Measurements from ENCODE around the gene CAMK4.
"Not testable (repeated sequence)": the region's sequence is repeated elsewhere in the genome, so short reads cannot be mapped to it uniquely, and the experiment has no call there.

CAMK4 gene

DNA sequence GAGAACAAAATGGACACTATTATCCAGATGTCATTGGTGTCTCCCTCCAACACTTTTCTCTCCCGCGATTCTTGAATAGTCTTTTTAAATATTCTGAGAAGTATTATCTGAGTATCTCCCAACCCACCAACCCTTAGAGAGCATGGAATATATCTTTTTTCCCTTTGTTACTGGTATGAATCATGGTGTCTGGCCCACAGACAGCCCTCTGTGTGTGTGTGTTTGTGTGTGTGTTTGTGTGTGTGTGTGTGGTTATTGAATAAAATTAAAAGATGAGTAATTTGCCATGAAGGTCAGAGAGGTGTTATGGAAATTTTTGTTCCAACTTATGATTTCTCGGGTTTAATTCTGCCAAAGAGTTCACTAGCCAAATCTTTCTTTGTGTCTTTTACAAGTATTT is 47.7 kb downstream of the CAMK4 start:
- no peak overlapping the region for H3K27ac ChIP-seq (ENCODE audit: low read depth, low read length)
- no peaks in the 10 kb centered on the region for H3K4me1 ChIP-seq (ENCODE audit: control insufficient read depth, insufficient read depth, low read length)
- H3K36me3 ChIP-seq (ENCODE audit: control insufficient read depth, insufficient read depth, low read length), result no peaks in the 10 kb centered on the region

DNA sequence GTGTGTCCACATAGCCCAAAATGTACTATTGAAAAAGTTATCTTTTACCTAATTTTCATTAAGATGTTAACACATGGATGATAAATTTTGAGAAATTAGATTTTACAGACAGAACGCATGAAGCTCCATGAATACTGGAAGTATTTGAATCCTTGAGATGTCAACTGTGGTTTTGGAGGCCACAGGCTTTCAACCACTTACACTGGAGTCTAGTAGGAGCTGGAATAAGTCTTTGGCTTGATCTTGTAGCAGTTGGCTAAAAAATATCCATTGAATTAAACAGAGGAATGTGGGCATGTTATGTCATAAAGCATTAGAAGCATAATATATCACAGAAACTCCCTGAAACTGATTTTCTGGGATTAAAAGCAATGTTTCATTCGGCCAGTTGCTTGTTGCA is 52.9 kb downstream of the CAMK4 start:
- no peak overlapping the region for H3K4me3 ChIP-seq (ENCODE audit: low read length)
- no peaks in the 10 kb centered on the region for H3K27me3 ChIP-seq (ENCODE audit: control insufficient read depth, insufficient read depth, low read length)
- H3K9ac ChIP-seq (ENCODE audit: low read length), result no peak overlapping the region
- H3K4me1 ChIP-seq (ENCODE audit: control insufficient read depth, insufficient read depth, low read length), result no peaks in the 10 kb centered on the region
- H3K27ac ChIP-seq (ENCODE audit: low read depth, low read length), result no peak overlapping the region
- no peaks in the 10 kb centered on the region for H3K36me3 ChIP-seq (ENCODE audit: control insufficient read depth, insufficient read depth, low read length)

More for the DNA sequence above, 47.7 kb downstream of the CAMK4 start:
- no peak overlapping the region for H3K9ac ChIP-seq (ENCODE audit: low read length)
- no peaks in the 10 kb centered on the region for H3K27me3 ChIP-seq (ENCODE audit: control insufficient read depth, insufficient read depth, low read length)
- no peak overlapping the region for H3K4me3 ChIP-seq (ENCODE audit: low read length)

DNA sequence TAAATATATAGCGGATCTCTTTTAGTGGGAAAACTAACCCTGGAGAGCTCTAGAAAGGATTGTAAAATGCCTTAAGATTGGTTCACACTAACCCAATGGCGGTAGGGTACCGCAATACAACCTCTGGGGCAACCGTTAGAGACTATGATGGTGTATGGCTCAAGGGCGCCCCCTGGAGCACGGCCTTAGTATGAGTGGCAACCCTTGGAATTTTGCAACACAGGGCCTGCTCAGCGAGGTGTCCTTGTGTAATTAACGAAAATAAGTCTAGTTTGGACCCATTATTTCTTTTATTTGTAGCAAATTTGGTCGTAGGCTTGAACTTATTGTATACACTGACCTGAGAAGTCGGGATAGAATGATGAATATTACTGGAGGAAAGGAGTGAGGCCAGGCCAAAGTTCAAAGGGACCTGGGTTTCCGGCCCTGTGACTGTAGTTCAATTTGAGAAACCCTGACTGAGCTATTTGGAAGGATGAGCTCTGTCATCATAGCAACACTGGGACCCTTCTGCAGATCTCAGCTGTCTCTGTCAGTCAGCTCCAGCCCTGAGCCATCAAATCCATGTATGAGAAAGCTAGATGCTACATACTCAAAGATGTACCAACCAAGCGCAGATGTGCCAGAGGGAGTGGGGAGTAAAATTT is 54.8 kb downstream of the CAMK4 start:
- no peaks in the 10 kb centered on the region for H3K36me3 ChIP-seq (ENCODE audit: control insufficient read depth, insufficient read depth, low read length)
- H3K9ac ChIP-seq (ENCODE audit: low read length), result no peak overlapping the region
- H3K4me1 ChIP-seq (ENCODE audit: control insufficient read depth, insufficient read depth, low read length), result no peaks in the 10 kb centered on the region
- no peak overlapping the region for H3K4me3 ChIP-seq (ENCODE audit: low read length)
- no peak overlapping the region for H3K27ac ChIP-seq (ENCODE audit: low read depth, low read length)
- no peaks in the 10 kb centered on the region for H3K27me3 ChIP-seq (ENCODE audit: control insufficient read depth, insufficient read depth, low read length)

DNA sequence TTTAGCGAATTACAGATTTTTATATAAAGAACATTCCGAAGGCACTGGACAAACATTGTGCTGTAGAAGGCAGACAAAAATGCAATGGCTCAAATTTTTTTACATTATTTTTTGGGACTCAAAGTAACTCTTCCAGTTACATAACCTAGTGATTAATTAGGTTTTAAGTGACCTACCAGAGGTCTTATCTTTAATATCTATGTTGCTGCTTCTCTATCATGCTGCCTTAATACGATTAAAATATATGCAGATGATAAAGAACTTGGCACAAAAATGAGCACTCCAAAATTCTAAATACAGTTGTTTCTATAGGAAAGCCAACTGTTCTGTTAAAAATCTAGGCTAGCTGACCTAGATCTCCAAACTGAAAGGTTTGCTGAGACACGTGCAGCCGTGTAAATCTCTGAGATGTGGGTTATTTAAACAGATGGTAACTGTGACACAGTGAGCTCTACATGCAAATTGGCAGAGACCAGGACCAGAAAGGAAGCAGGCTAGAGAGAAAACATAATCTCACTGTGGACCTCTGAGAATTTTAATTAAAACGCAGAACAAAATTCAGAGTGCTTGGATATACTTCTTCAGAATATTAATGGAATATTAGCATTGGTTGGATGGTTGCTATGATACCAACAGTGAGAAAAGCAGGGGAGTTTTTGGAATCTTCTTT is 56.2 kb downstream of the CAMK4 start:
- Histone ChIP-seq H3K27ac (ENCODE audit: low read depth, low read length) (no peak overlapping the region), H3K9ac (ENCODE audit: low read length) (no peak overlapping the region)

DNA sequence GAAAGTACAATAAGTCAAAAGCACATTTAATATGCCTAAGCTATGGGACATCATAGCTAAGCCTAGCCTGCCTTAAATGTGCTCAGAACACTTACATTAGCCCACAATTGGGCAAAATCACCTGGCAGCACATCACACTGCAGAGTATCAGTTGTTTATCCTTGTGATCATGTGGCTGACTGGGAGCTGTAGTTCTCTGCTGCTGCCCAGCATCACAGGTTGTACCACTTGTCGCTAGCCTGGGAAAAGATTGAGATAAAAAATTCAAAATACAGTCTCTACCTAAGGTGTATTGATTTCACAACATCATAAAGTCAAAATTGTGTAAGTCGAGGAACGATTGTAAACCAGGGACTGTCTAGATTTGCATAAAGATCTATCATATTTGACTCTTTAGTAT is 58.6 kb downstream of the CAMK4 start:
- Histone ChIP-seq H3K27me3 (ENCODE audit: control insufficient read depth, insufficient read depth, low read length) (no peaks in the 10 kb centered on the region), H3K27ac (ENCODE audit: low read depth, low read length) (no peak overlapping the region), H3K36me3 (ENCODE audit: control insufficient read depth, insufficient read depth, low read length) (no peaks in the 10 kb centered on the region), H3K9ac (ENCODE audit: low read length) (no peak overlapping the region), H3K4me3 (ENCODE audit: low read length) (no peak overlapping the region), H3K4me1 (ENCODE audit: control insufficient read depth, insufficient read depth, low read length) (no peaks in the 10 kb centered on the region)

More for the DNA sequence above, 56.2 kb downstream of the CAMK4 start:
- Histone ChIP-seq H3K36me3 (ENCODE audit: control insufficient read depth, insufficient read depth, low read length) (no peaks in the 10 kb centered on the region), H3K4me1 (ENCODE audit: control insufficient read depth, insufficient read depth, low read length) (no peaks in the 10 kb centered on the region), H3K4me3 (ENCODE audit: low read length) (no peak overlapping the region), H3K27me3 (ENCODE audit: control insufficient read depth, insufficient read depth, low read length) (no peaks in the 10 kb centered on the region)

DNA sequence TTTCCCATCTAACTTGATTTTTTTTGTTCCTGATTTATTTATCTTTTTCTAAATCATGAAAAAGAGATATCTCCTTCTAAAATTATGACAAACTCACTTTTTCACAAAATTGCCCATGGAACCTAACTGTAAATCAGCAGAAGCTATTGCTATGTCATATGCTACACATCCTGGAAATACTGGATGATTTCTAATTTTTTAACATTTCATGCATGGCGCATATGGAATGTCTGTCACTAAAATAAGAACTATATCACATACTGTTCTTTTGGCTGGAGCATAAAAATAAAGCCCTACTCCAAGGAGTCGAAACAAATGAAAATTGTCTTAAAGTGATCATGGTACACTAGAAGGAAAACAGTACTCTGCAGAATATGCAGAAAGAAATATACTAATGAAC is 60.6 kb downstream of the CAMK4 start:
- Histone ChIP-seq H3K4me1 (ENCODE audit: control insufficient read depth, insufficient read depth, low read length) (no peaks in the 10 kb centered on the region), H3K9ac (ENCODE audit: low read length) (no peak overlapping the region), H3K36me3 (ENCODE audit: control insufficient read depth, insufficient read depth, low read length) (no peaks in the 10 kb centered on the region), H3K4me3 (ENCODE audit: low read length) (no peak overlapping the region), H3K27me3 (ENCODE audit: control insufficient read depth, insufficient read depth, low read length) (no peaks in the 10 kb centered on the region), H3K27ac (ENCODE audit: low read depth, low read length) (no peak overlapping the region)

DNA sequence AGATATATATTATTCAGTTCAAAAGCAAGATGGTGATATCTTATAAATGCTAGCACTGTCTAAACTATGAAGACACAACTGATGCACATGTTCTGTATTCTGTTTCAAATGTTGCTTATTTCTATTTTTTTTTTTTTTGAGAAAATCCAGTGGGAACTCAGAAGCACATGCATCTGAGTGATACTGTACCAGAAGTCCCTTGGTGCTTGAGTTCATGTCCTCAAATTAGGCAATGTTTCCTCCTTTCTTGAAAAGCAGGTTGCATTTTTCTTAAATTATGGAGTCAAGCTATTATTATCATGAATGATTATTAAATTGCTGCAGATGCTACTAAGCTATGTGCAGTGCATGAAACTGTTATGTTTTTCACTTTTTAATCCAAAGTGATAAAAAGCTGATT is 70.4 kb downstream of the CAMK4 start:
- H3K9ac ChIP-seq (ENCODE audit: low read length), result no peak overlapping the region
- no peak overlapping the region for H3K27ac ChIP-seq (ENCODE audit: low read depth, low read length)
- H3K4me1 ChIP-seq (ENCODE audit: control insufficient read depth, insufficient read depth, low read length), result no peaks in the 10 kb centered on the region
- no peaks in the 10 kb centered on the region for H3K27me3 ChIP-seq (ENCODE audit: control insufficient read depth, insufficient read depth, low read length)
- no peaks in the 10 kb centered on the region for H3K36me3 ChIP-seq (ENCODE audit: control insufficient read depth, insufficient read depth, low read length)
- no peak overlapping the region for H3K4me3 ChIP-seq (ENCODE audit: low read length)

DNA sequence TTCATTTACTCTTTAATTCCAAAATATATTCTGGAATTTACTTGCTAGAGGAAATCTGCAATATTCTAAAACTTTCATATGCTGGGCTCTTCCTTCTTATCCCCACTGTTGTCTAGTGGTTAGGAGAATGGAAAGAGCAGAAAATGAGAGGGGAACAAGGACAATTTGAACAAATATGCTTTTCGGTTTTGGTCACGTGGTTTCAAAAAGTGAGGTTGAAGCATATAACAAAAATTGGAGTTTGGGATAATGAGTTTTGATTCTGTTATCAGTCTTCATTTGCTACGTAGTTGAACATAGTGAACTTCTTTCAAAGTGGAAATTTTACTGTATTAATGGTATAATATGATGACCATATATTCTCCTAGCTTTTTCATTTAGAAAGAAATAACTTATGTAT is 71.5 kb downstream of the CAMK4 start:
- H3K27me3 ChIP-seq (ENCODE audit: control insufficient read depth, insufficient read depth, low read length), result no peaks in the 10 kb centered on the region
- no peaks in the 10 kb centered on the region for H3K36me3 ChIP-seq (ENCODE audit: control insufficient read depth, insufficient read depth, low read length)
- H3K27ac ChIP-seq (ENCODE audit: low read depth, low read length), result no peak overlapping the region
- H3K4me3 ChIP-seq (ENCODE audit: low read length), result no peak overlapping the region
- H3K4me1 ChIP-seq (ENCODE audit: control insufficient read depth, insufficient read depth, low read length), result no peaks in the 10 kb centered on the region
- no peak overlapping the region for H3K9ac ChIP-seq (ENCODE audit: low read length)

DNA sequence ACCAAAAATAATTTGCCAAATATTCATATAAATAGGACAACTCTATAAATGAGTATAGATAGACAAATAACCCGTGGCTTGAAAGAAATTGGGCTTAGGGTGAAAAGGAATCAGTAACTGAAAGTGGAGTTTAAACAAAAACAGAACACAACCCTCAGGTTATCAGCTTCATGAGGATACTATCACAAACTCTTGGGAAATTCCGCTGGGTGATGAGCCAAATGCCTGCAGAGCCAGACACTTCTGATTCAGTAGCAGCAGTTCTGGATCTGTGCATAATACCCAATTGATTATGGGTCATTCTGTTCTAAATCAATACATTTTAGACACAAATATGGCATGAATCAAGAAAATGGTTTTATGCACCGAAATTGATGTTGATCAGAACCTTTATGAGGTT is 72.4 kb downstream of the CAMK4 start:
- H3K9ac ChIP-seq (ENCODE audit: low read length), result no peak overlapping the region
- no peak overlapping the region for H3K27ac ChIP-seq (ENCODE audit: low read depth, low read length)
- H3K36me3 ChIP-seq (ENCODE audit: control insufficient read depth, insufficient read depth, low read length), result no peaks in the 10 kb centered on the region
- H3K27me3 ChIP-seq (ENCODE audit: control insufficient read depth, insufficient read depth, low read length), result no peaks in the 10 kb centered on the region
- H3K4me1 ChIP-seq (ENCODE audit: control insufficient read depth, insufficient read depth, low read length), result no peaks in the 10 kb centered on the region
- no peak overlapping the region for H3K4me3 ChIP-seq (ENCODE audit: low read length)

DNA sequence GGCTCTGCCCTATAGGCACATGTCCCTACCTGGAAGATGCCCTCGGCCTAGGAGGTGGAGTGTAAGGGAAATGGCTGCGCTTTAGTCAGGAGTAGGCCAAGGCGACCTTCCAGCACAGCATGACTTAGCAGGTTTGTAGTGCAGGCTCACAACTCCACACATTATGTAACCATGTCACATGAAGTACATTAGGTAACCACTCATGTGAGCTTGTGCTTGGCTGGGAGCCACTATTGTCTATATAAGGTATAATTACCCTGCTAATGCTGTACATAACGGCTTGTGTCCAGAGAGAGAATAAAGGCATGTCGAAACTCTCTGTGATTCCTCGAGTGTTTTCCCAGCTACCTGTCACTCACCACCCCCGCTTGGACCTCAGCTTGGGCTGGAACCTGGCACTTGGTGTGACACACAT is 74.9 kb downstream of the CAMK4 start:
- Histone ChIP-seq H3K9ac (ENCODE audit: low read length) (no peak overlapping the region), H3K4me3 (ENCODE audit: low read length) (no peak overlapping the region), H3K27ac (ENCODE audit: low read depth, low read length) (no peak overlapping the region), H3K27me3 (ENCODE audit: control insufficient read depth, insufficient read depth, low read length) (no peaks in the 10 kb centered on the region), H3K36me3 (ENCODE audit: control insufficient read depth, insufficient read depth, low read length) (no peaks in the 10 kb centered on the region), H3K4me1 (ENCODE audit: control insufficient read depth, insufficient read depth, low read length) (no peaks in the 10 kb centered on the region)

DNA sequence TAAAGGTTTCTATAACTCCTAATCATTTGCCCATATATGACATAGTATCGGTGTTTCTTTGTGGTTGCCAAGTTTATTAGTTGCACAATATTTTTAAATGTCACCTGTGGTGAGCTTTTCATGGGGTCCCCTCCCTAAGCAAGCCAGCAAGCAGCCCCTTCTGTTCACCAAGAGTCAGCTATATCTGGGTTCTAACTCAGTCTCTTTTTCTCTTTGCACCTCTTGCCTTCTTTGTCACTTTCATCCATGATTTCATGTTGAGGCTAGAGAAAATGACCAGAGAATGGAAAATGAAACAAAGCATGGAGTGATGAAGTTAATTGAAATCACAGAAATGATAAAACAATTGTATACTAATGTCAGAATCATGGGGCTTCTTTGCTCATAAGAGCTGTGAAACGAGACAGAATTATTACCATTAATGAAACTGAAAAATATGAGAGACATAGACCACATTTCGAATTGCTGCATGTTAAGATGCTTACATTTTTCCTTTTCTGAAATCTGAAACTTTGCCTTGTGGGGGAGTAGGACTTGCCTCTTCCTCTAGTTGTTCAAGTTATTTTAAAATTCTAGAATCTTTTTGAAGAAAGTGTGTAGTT is 75.7 kb downstream of the CAMK4 start:
- Histone ChIP-seq H3K9ac (ENCODE audit: low read length) (no peak overlapping the region), H3K27me3 (ENCODE audit: control insufficient read depth, insufficient read depth, low read length) (no peaks in the 10 kb centered on the region), H3K36me3 (ENCODE audit: control insufficient read depth, insufficient read depth, low read length) (no peaks in the 10 kb centered on the region), H3K4me1 (ENCODE audit: control insufficient read depth, insufficient read depth, low read length) (no peaks in the 10 kb centered on the region), H3K4me3 (ENCODE audit: low read length) (no peak overlapping the region), H3K27ac (ENCODE audit: low read depth, low read length) (no peak overlapping the region)

DNA sequence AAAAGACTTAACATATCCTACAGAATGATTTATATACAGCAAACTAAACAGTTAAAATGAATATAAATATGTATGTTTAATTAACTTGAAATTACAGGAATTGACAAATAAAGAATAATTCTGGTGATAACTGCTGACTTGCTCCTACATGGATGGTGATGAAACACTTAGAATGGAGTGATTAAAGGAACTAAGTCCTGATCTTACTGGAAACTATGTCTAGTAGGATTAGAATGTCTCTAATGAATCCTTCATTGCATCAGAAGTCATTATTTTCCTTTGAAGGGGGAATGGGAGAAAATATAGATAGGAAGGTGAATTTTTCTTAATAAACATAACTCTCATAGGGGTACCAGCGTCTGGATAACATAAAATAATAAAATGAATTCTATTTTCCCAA is 77.1 kb downstream of the CAMK4 start:
- no peak overlapping the region for H3K4me3 ChIP-seq (ENCODE audit: low read length)
- H3K9ac ChIP-seq (ENCODE audit: low read length), result no peak overlapping the region
- H3K27ac ChIP-seq (ENCODE audit: low read depth, low read length), result no peak overlapping the region
- H3K27me3 ChIP-seq (ENCODE audit: control insufficient read depth, insufficient read depth, low read length), result no peaks in the 10 kb centered on the region
- H3K36me3 ChIP-seq (ENCODE audit: control insufficient read depth, insufficient read depth, low read length), result no peaks in the 10 kb centered on the region
- no peaks in the 10 kb centered on the region for H3K4me1 ChIP-seq (ENCODE audit: control insufficient read depth, insufficient read depth, low read length)

DNA sequence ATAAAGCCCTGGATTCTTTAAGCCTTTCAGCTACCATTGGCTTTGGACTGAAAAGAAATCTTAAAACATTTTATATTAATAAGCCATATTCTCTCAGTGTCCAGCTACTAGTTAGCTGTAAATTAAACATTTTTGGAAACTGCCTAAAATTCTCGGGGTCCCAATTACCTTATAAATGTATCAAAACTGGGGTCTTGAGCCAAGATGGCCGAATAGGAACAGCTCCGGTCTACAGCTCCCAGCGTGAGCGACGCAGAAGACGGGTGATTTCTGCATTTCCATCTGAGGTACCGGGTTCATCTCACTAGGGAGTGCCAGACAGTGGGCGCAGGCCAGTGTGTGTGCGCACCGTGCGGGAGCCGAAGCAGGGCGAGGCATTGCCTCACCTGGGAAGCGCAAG is 77.9 kb downstream of the CAMK4 start:
- H3K9ac ChIP-seq (ENCODE audit: low read length); H3K4me1 ChIP-seq (ENCODE audit: control insufficient read depth, insufficient read depth, low read length); H3K27me3 ChIP-seq (ENCODE audit: control insufficient read depth, insufficient read depth, low read length); H3K27ac ChIP-seq (ENCODE audit: low read depth, low read length); H3K4me3 ChIP-seq (ENCODE audit: low read length); H3K36me3 ChIP-seq (ENCODE audit: control insufficient read depth, insufficient read depth, low read length): not testable (repeated sequence)
